ENCODE data around the gene TRMT11.

GRCh38 chr6:125947615-125948014 is 38.7 kb upstream of the TRMT11 start:
- TF ChIP-seq, protein P1, sequence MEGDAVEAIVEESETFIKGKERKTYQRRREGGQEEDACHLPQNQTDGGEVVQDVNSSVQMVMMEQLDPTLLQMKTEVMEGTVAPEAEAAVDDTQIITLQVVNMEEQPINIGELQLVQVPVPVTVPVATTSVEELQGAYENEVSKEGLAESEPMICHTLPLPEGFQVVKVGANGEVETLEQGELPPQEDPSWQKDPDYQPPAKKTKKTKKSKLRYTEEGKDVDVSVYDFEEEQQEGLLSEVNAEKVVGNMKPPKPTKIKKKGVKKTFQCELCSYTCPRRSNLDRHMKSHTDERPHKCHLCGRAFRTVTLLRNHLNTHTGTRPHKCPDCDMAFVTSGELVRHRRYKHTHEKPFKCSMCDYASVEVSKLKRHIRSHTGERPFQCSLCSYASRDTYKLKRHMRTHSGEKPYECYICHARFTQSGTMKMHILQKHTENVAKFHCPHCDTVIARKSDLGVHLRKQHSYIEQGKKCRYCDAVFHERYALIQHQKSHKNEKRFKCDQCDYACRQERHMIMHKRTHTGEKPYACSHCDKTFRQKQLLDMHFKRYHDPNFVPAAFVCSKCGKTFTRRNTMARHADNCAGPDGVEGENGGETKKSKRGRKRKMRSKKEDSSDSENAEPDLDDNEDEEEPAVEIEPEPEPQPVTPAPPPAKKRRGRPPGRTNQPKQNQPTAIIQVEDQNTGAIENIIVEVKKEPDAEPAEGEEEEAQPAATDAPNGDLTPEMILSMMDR (IDR thresholded peaks at IDR 0.05): no peak
- no peak for TF ChIP-seq POLR2A (IDR thresholded peaks at IDR 0.05)

All from thyroid gland (tissue), 4 donors.